Ovary (tissue), 9 donors: Measurements from ENCODE around the gene OPN1MW. TPM values are rescaled to one million over a fixed set of nuclear protein-coding genes. Genes with fewer than 3 reads are reported as not detected.
A peak's percentile ranks its signal among the peaks of the same experiment; 100 is the strongest.
"Not testable (repeated sequence)": the region's sequence is repeated elsewhere in the genome, so short reads cannot be mapped to it uniquely, and the experiment has no call there.

Experiments used
- DNase-seq, 5 donors: peaks; one replicate each; pipeline ENCODE4 v3.0.0-alpha.2; 2019 to 2020
- H3K27ac ChIP-seq, 2 donors: fragments of 200-600 bp; one replicate each; pipeline versions ENCODE4 v1.5.1 to v1.8.0; 2019 to 2022
- H3K27me3 ChIP-seq: fragments of 200-600 bp; one replicate; pipeline ENCODE4 v1.8.0; 2022
- H3K36me3 ChIP-seq: fragments of 200-600 bp; sonication (generic); one replicate; pipeline ENCODE4 v1.5.1; 2019
- H3K4me1 ChIP-seq: one replicate; pipeline ENCODE4 v1.8.1; 2013; ENCODE audit warnings: mild to moderate bottlenecking, moderate library complexity; ENCODE audit not compliant: insufficient read depth
- H3K4me3 ChIP-seq: fragments of 200-600 bp; sonication (generic); one replicate; pipeline ENCODE4 v1.5.1; 2017
- H3K9me3 ChIP-seq, 2 donors: fragments of 200-600 bp in 1 of 2; sonication (generic) in 1 of 2; one replicate each; pipeline versions ENCODE4 v1.5.1 to v1.8.1; 2013 to 2019; ENCODE audit warnings: mild to moderate bottlenecking in 1 of 2, moderate library complexity in 1 of 2
- WGBS, 3 donors: extraction: QIAGEN DNeasy Blood & Tissue Kit in 1 of 3; methylation state at CpG; one replicate each; pipeline versions ENCODE4 v1.1.5 to v1.1.7; 2013 to 2017; 5-methylcytosine and 5-hydroxymethylcytosine counted together
- intact Hi-C, 4 donors: fragments of 100-400 bp; cut with DNase I; formaldehyde crosslinking; loops; one replicate each; pipeline versions ENCODE4 v1.11.0 to v1.15.1; 2022 to 2023
- polyA plus RNA-seq, 2 donors: library from polyadenylated mRNA; stranded (reverse); fragments of 200-250 nt in 1 of 2; fragments of 350-450 nt in 1 of 2; fragmentation: Illumina TruSeq in 1 of 2; extraction: RNeasy Lipid Tissue Mini Kit (QIAGEN cat#74804) in 1 of 2; gene quantifications; one replicate each; pipeline ENCODE4 v1.2.3, GENCODE V29; 2013 to 2014
- total RNA-seq, 7 donors: library from RNA; depleted of rRNA in 2 of 7; stranded (reverse); fragments of >200 nt in 2 of 7; fragmentation: NEBNext Ultra II Directional in 3 of 7; extraction: Animal tissue kit (Norgen Biotek cat#: 25700) in 3 of 7; gene quantifications; one replicate each; pipeline versions ENCODE4 v1.1.0 to v1.2.4, GENCODE V29; 2016 to 2023
- donor health status: DM: no; HTN: no; CAD: no; lungs with moderate emphysema.
- donor health status: DM: no; HTN: no; CAD: no.
- donor health status: Bipolar disorder and iron deficiency.
- donor health status: DM: yes; HTN: yes; CAD: no.
- donor health status: DM: no; HTN: no; CAD: no.
- donor health status: DM: yes; HTN: yes; CAD: no.

OPN1MW gene
- total and polyA plus RNA-seq, 9 donors = not detected

DNA sequence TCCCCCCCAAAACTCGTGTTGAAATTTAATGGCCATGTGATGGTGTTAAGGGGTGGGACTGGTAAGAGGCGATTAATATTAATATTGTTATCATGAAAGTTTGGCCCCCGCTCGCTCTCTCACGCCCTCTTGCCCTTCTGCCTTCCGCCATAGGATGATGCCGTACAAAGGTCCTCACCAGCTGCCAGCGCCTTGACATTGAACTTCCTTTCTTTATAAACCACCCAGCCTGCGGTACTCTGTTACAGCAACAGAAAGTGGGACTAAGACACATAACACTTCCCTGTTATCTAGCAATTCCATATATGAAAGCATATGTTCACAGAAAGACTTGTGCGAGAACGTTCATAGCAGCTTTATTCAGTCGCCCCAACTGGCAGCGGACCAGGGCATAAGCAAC lies 14.0 kb upstream of the OPN1MW start:
- DNase-seq, H3K4me3 ChIP-seq, H3K36me3 ChIP-seq, intact Hi-C loops, H3K27ac ChIP-seq, H3K27me3 ChIP-seq, H3K4me1 ChIP-seq, H3K9me3 ChIP-seq: not testable (repeated sequence)
- WGBS, 3 donors = no CpG with 5 or more reads among the region's 13 CpGs

DNA sequence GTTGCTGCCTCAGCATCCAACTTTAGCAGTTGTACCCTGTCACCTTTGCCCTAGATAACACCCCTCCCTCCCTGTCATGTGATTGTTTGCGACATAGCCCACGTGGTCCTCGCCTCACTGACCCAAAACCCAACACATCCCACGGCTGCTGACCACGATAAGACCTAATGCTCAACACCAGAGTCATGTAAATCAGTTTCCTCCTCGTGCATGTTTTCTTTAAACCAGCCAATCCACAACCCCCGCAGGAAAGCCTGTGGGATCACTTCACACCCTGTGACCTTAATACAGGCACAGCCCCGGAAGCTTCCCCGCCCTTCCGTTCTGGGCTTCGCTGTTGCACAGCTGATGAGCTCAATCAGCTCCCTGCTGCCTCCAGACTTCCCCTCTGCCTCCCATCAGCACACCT lies 9.9 kb upstream of the OPN1MW start:
- intact Hi-C loops, DNase-seq, H3K27ac ChIP-seq, H3K9me3 ChIP-seq, H3K4me3 ChIP-seq, H3K4me1 ChIP-seq, H3K36me3 ChIP-seq, H3K27me3 ChIP-seq: not testable (repeated sequence)
- no CpG with 5 or more reads among the region's 11 CpGs for WGBS, 3 donors

- H3K4me3 ChIP-seq, DNase-seq, H3K9me3 ChIP-seq, intact Hi-C loops, H3K4me1 ChIP-seq, H3K27me3 ChIP-seq, H3K27ac ChIP-seq, H3K36me3 ChIP-seq: not testable (repeated sequence)
- no CpG with 5 or more reads among the region's 10 CpGs for WGBS, 3 donors
These were observed 8.0 kb upstream of the OPN1MW start for GRCh38 chrX:154174356-154174755.

GRCh38 chrX:154183794-154184193 lies 1.4 kb downstream of the OPN1MW start:
- H3K9me3 ChIP-seq, H3K27ac ChIP-seq, H3K36me3 ChIP-seq, intact Hi-C loops, H3K4me3 ChIP-seq, H3K4me1 ChIP-seq, DNase-seq, H3K27me3 ChIP-seq: not testable (repeated sequence)
- WGBS, 3 donors = no CpG with 5 or more reads among the region's 8 CpGs

DNA sequence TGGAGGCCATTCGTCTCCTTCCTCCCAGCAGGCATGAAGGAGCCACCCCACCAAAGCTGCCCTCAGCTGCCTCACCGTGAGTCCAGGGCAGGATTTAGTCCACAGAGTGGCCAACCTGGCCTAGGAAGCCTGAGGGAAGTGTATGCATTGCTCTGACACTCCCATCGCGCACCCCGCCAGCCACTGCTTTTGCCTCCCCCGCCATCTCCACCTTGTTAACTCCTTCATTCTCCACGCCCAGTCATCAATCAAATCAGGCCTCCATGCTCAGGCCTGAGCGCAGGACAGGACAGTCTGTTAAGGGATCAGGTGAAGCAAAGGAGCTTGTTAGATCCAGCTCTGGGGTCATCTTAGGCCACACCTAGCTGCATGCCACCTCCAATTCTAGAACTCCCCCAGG lies 10.4 kb downstream of the OPN1MW start:
- H3K27me3 ChIP-seq, intact Hi-C loops, H3K36me3 ChIP-seq, H3K4me3 ChIP-seq, H3K9me3 ChIP-seq, H3K4me1 ChIP-seq, H3K27ac ChIP-seq, DNase-seq: not testable (repeated sequence)
- no CpG with 5 or more reads among the region's 8 CpGs for WGBS, 3 donors

DNA sequence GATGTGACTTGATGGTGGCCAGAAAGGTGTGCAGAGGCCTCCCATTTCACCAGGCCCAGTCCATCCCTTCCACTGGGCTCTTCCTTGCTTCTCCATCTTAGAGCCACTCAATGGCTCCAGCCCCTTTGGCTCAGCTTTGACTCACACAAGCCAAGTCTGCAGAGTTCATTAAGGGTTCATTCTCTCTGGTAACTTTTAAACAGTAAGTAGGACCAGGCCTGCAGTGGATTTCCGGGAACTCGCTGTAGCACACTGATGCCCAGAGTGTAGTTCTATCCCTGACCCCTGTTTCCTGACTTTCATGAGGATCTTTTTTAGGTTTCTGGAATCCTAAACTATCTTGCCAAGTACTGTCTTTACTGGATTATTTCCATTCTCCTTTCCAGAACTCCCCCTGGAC lies 11.9 kb downstream of the OPN1MW start:
- H3K4me1 ChIP-seq, H3K27me3 ChIP-seq, DNase-seq, H3K4me3 ChIP-seq, H3K9me3 ChIP-seq, H3K27ac ChIP-seq, H3K36me3 ChIP-seq, intact Hi-C loops: not testable (repeated sequence)
- no CpG with 5 or more reads among the region's 2 CpGs for WGBS, 3 donors

DNA sequence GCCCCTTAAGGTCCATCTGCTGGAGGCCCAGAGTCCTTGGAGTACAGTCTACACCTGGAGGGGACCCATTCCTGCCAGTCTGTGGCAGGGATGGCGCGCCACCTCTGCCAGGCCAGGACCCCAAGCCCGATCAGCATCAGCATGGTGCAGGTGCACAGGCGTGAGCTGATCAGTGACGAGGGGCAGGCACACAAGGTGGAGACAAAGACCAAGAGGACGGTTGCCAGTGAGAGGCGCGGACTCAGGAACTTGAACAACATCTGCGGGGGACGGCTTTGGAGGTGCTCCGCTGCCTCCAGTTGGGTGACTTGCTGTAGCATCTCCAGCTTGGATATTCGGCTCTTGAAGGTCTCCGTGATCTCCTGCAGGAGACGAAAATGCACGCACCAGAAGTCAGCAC lies 14.1 kb downstream of the OPN1MW start:
- H3K27me3 ChIP-seq, H3K4me1 ChIP-seq, H3K9me3 ChIP-seq, H3K4me3 ChIP-seq, intact Hi-C loops, H3K27ac ChIP-seq, DNase-seq, H3K36me3 ChIP-seq: not testable (repeated sequence)
- WGBS, 3 donors = no CpG with 5 or more reads among the region's 15 CpGs

GRCh38 chrX:154209670-154210418 lies 27.4 kb downstream of the OPN1MW start:
- H3K36me3 ChIP-seq, H3K27me3 ChIP-seq, H3K9me3 ChIP-seq, intact Hi-C loops, DNase-seq, H3K4me1 ChIP-seq, H3K27ac ChIP-seq, H3K4me3 ChIP-seq: not testable (repeated sequence)
- no CpG with 5 or more reads among the region's 21 CpGs for WGBS, 3 donors

DNA sequence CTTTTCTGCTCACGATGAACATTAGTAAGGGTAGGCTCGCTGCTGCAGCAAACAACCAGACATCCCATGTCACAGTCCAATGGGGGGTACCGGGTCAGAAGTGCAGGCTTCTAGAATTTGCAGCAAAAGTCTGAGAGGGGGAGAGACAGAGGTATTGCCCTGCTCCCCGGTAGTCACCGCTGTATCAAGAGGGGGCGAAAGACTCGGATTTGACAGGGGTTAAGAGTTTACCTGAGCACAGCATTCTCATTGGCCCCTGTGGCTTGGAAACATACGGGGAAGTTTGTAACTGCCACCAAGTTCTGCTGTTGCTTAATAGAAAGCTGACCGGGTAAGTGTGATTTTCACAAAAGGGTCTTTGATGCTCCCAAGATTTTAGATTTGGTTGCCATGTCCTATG lies 28.7 kb downstream of the OPN1MW start:
- H3K9me3 ChIP-seq, H3K36me3 ChIP-seq, intact Hi-C loops, H3K27me3 ChIP-seq, H3K27ac ChIP-seq, H3K4me1 ChIP-seq, H3K4me3 ChIP-seq: not testable (repeated sequence)
- 82 to 89% (median 85%) methylated on average over 5 to 7 of the region's 9 CpGs for WGBS, 3 donors
- DNase-seq = peak in 2 of 5 donors; percentile 0 to 4

DNA sequence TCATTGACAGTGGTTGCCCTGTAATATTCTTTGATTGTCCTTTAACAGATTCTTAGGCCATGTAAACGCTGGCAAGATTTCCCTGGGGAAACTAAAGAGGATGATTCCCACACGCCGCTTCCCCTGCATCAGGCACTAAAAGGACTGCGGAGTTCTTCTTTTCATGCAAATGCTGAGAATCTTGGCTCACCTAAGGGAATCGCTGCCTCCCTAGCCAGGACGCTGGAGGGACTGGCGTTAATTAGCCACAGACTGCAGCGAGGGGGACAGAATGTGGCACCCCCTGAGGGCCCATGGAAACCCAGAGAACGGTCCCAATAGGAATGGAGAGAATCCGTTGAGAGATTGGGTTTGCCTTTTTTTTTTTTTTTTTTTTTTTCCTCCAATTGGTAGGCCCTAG lies 29.1 kb downstream of the OPN1MW start:
- H3K36me3 ChIP-seq, H3K9me3 ChIP-seq, DNase-seq, H3K27ac ChIP-seq, H3K4me1 ChIP-seq, intact Hi-C loops, H3K4me3 ChIP-seq, H3K27me3 ChIP-seq: not testable (repeated sequence)
- WGBS, 3 donors = no CpG with 5 or more reads among the region's 10 CpGs

DNA sequence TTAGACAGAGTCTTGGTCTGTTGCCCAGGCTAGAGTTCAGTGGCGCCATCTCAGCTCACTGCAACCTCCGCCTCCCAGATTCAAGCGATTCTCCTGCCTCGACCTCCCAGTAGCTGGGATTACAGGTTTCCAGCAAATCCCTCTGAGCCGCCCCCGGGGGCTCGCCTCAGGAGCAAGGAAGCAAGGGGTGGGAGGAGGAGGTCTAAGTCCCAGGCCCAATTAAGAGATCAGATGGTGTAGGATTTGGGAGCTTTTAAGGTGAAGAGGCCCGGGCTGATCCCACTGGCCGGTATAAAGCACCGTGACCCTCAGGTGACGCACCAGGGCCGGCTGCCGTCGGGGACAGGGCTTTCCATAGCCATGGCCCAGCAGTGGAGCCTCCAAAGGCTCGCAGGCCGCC lies 37.1 kb downstream of the OPN1MW start, which contains the start of gene OPN1MW2:
OPN1MW2 (plus strand) TSS at position 301 of the 400 bp plus-strand sequence; CDS start at position 361, 60 bp downstream.
- WGBS, 3 donors = no CpG with 5 or more reads among the region's 16 CpGs
- H3K36me3 ChIP-seq, H3K4me3 ChIP-seq, H3K4me1 ChIP-seq, H3K27ac ChIP-seq, H3K9me3 ChIP-seq, DNase-seq, intact Hi-C loops, H3K27me3 ChIP-seq: not testable (repeated sequence)

GRCh38 chrX:154225292-154225691 lies 42.9 kb downstream of the OPN1MW start:
- H3K9me3 ChIP-seq, H3K27ac ChIP-seq, H3K4me3 ChIP-seq, DNase-seq, intact Hi-C loops, H3K4me1 ChIP-seq, H3K27me3 ChIP-seq, H3K36me3 ChIP-seq: not testable (repeated sequence)
- no CpG with 5 or more reads among the region's 6 CpGs for WGBS, 3 donors
